ENCODE results near the gene UNC80.

Gene UNC80

GRCh38 chr2:209936106-209936666 is 164.6 kb downstream of the UNC80 start:
- TF ChIP-seq JUND (IDR thresholded peaks at IDR 0.05; ENCODE audit: low read depth), result no peak
- in situ Hi-C loops (cut with HindIII; ENCODE audit: low pct_unique_long_range_greater_than_20kb, low sequenced_read_pairs), result no loop called here
- peak in 1 of 2 experiments; percentile 31 for DNase-seq (ENCODE audit: low read depth in 1 of 2, low spot score in 1 of 2)

GRCh38 chr2:209937893-209938292 is 166.3 kb downstream of the UNC80 start:
- no peak for TF ChIP-seq JUND (IDR thresholded peaks at IDR 0.05; ENCODE audit: low read depth)
- in situ Hi-C loops (cut with HindIII; ENCODE audit: low pct_unique_long_range_greater_than_20kb, low sequenced_read_pairs), result no loop called here
- no peak for DNase-seq (ENCODE audit: low read depth in 1 of 2, low spot score in 1 of 2)

GRCh38 chr2:209938906-209939305 is 167.3 kb downstream of the UNC80 start:
- TF ChIP-seq JUND (IDR thresholded peaks at IDR 0.05; ENCODE audit: low read depth), result no peak
- in situ Hi-C loops (cut with HindIII; ENCODE audit: low pct_unique_long_range_greater_than_20kb, low sequenced_read_pairs), result no loop called here
- no peak for DNase-seq (ENCODE audit: low read depth in 1 of 2, low spot score in 1 of 2)

GRCh38 chr2:209940936-209941335 is 169.3 kb downstream of the UNC80 start:
- in situ Hi-C loops (cut with HindIII; ENCODE audit: low pct_unique_long_range_greater_than_20kb, low sequenced_read_pairs), result no loop called here
- no peak for TF ChIP-seq JUND (IDR thresholded peaks at IDR 0.05; ENCODE audit: low read depth)
- DNase-seq (ENCODE audit: low read depth in 1 of 2, low spot score in 1 of 2), result no peak

GRCh38 chr2:209942426-209942825 is 170.8 kb downstream of the UNC80 start:
- no peak for DNase-seq (ENCODE audit: low read depth in 1 of 2, low spot score in 1 of 2)
- TF ChIP-seq JUND (IDR thresholded peaks at IDR 0.05; ENCODE audit: low read depth), result no peak
- in situ Hi-C loops (cut with HindIII; ENCODE audit: low pct_unique_long_range_greater_than_20kb, low sequenced_read_pairs), result no loop called here

GRCh38 chr2:209942936-209943605 is 171.4 kb downstream of the UNC80 start:
- DNase-seq (ENCODE audit: low read depth in 1 of 2, low spot score in 1 of 2), result no peak
- TF ChIP-seq JUND (IDR thresholded peaks at IDR 0.05; ENCODE audit: low read depth), result no peak
- in situ Hi-C loops (cut with HindIII; ENCODE audit: low pct_unique_long_range_greater_than_20kb, low sequenced_read_pairs), result no loop called here

- DNase-seq (ENCODE audit: low read depth in 1 of 2, low spot score in 1 of 2), result no peak
- no peak for TF ChIP-seq JUND (IDR thresholded peaks at IDR 0.05; ENCODE audit: low read depth)
- in situ Hi-C loops (cut with HindIII; ENCODE audit: low pct_unique_long_range_greater_than_20kb, low sequenced_read_pairs), result no loop called here
These were observed 172.1 kb downstream of the UNC80 start for GRCh38 chr2:209943776-209944175.

- no peak for TF ChIP-seq JUND (IDR thresholded peaks at IDR 0.05; ENCODE audit: low read depth)
- in situ Hi-C loops (cut with HindIII; ENCODE audit: low pct_unique_long_range_greater_than_20kb, low sequenced_read_pairs), result no loop called here
- DNase-seq (ENCODE audit: low read depth in 1 of 2, low spot score in 1 of 2), result no peak
These were observed 174.9 kb downstream of the UNC80 start for GRCh38 chr2:209946539-209946938.

- TF ChIP-seq JUND (IDR thresholded peaks at IDR 0.05; ENCODE audit: low read depth), result no peak
- in situ Hi-C loops (cut with HindIII; ENCODE audit: low pct_unique_long_range_greater_than_20kb, low sequenced_read_pairs), result no loop called here
- no peak for DNase-seq (ENCODE audit: low read depth in 1 of 2, low spot score in 1 of 2)
These were observed 184.6 kb downstream of the UNC80 start for GRCh38 chr2:209956271-209956670.

GRCh38 chr2:209958016-209958415 is 186.4 kb downstream of the UNC80 start:
- no peak for TF ChIP-seq JUND (IDR thresholded peaks at IDR 0.05; ENCODE audit: low read depth)
- no peak for DNase-seq (ENCODE audit: low read depth in 1 of 2, low spot score in 1 of 2)
- in situ Hi-C loops (cut with HindIII; ENCODE audit: low pct_unique_long_range_greater_than_20kb, low sequenced_read_pairs), result no loop called here

- TF ChIP-seq JUND (IDR thresholded peaks at IDR 0.05; ENCODE audit: low read depth), result no peak
- in situ Hi-C loops (cut with HindIII; ENCODE audit: low pct_unique_long_range_greater_than_20kb, low sequenced_read_pairs), result no loop called here
- no peak for DNase-seq (ENCODE audit: low read depth in 1 of 2, low spot score in 1 of 2)
These were observed 188.4 kb downstream of the UNC80 start for GRCh38 chr2:209960045-209960444.

GRCh38 chr2:209960676-209961630 is 189.3 kb downstream of the UNC80 start:
- in situ Hi-C loops (cut with HindIII; ENCODE audit: low pct_unique_long_range_greater_than_20kb, low sequenced_read_pairs), result no loop called here
- peak; percentile 16 to 65 for DNase-seq (ENCODE audit: low read depth in 1 of 2, low spot score in 1 of 2)
- no peak for TF ChIP-seq JUND (IDR thresholded peaks at IDR 0.05; ENCODE audit: low read depth)

- in situ Hi-C loops (cut with HindIII; ENCODE audit: low pct_unique_long_range_greater_than_20kb, low sequenced_read_pairs), result no loop called here
- DNase-seq (ENCODE audit: low read depth in 1 of 2, low spot score in 1 of 2), result no peak
- no peak for TF ChIP-seq JUND (IDR thresholded peaks at IDR 0.05; ENCODE audit: low read depth)
These were observed 194.1 kb downstream of the UNC80 start for GRCh38 chr2:209965723-209966122.

Measured in T47D (cell line).